Activated gamma-delta T cell (primary cell): ENCODE data around the gene C1QL2.

Experiments used
- DNase-seq: peaks from one replicate; lab custom pipeline; 2025; lab: John Stamatoyannopoulos, UW

C1QL2 gene

DNA sequence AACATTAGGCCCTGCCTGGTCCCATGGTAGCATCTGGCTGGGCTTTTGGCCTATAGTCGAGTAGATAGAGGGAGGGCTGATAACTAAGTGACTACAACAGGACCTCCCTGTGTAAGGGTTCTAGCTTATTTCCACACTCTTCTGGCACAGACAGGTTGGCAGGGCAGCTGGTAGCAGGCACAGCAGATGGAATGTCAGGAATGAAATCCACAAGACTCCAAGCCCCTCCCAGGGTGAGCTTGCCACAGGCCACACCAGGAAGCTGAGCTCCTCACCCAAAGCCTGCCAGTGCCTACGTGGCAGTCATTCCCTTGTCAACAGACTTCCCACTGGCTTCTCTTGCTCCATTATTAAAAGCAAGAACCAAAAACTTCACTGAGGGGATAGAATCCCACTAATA lies 20.7 kb upstream of the C1QL2 start:
- DNase-seq = no peak

- no peak for DNase-seq
These were observed 20.2 kb upstream of the C1QL2 start for GRCh38 chr2:119178776-119179175.

GRCh38 chr2:119177838-119178190 lies 19.3 kb upstream of the C1QL2 start:
- no peak for DNase-seq

DNA sequence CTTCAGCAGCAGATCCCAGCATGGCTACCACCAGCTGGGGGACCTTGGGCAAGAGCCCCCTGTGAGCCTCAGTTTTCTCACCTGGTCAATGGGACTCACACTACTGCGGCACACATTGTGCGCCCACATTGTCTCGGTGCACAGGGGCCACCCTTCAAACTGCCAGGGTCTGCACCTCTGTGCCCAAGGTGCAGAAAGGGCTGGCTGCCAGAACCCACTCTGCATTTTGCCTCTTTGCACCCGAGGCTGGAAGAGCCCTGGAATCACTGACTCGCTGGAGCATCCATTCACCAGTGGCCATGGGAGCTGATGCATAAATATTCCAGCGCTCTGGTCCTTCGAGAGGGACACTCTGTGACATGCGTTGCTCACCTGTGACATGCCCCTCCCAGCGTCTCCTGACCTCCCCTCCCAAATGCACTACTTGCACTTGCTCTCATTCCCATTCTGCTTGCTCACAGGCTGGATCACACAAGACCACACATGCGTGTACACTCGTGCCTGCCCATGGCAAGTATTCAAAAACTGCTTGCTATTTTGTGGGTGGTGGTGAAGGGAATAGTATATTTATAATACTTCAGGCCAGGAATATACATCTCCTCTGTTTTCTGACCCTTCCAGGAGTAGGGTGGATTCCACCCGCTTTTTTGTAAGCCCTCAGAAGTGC lies 18.8 kb upstream of the C1QL2 start:
- no peak for DNase-seq

DNA sequence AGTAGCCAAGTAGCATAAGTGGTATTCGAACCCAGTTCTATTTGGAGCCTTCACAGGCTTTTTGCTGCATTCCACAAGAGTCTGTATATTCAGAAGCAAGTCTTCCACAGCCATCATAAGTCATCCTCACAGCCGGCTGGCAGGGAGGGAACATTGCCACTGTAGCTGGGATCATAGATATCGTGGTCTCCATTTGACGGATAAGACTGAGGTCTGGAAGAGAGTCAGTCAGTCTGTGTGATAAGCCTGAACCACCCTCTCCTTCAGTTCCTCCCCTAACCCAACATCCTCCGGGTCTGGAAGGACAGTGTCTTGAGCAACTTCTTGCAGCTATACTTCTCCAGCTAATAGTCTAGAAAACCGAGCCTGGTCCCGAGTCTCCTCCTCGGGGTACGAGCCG lies 17.0 kb upstream of the C1QL2 start:
- DNase-seq = no peak

GRCh38 chr2:119174993-119175347 lies 16.4 kb upstream of the C1QL2 start:
- no peak for DNase-seq

- no peak for DNase-seq
These were observed 15.9 kb upstream of the C1QL2 start for GRCh38 chr2:119174216-119174992.

DNA sequence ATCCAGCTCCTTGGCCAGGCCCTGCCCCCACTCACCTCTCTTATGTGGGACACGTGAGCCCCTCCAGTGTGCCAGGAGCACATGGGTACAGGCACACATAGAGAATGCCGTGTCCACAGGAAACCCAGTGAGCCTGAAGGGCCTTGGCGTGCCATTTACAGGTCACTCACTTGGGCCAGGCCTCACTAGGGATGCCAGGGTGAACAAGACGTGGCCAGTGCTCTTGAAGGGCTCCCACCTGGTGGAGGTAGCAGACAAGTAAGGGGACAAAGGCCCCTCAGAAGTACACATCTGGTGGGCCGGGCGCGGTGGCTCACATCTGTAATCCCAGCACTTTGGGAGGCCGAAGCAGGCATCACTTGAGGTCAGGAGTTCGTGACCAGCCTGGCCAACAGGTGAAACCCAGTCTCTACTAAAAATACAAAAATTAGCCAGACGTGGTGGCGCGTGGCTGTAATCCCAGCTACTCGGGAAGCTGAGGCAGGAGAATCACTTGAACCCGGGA lies 15.1 kb upstream of the C1QL2 start:
- no peak for DNase-seq

- DNase-seq = no peak
These were observed 12.0 kb upstream of the C1QL2 start for GRCh38 chr2:119170504-119170903.

- DNase-seq = no peak
These were observed 11.2 kb upstream of the C1QL2 start for GRCh38 chr2:119169717-119170116.

DNA sequence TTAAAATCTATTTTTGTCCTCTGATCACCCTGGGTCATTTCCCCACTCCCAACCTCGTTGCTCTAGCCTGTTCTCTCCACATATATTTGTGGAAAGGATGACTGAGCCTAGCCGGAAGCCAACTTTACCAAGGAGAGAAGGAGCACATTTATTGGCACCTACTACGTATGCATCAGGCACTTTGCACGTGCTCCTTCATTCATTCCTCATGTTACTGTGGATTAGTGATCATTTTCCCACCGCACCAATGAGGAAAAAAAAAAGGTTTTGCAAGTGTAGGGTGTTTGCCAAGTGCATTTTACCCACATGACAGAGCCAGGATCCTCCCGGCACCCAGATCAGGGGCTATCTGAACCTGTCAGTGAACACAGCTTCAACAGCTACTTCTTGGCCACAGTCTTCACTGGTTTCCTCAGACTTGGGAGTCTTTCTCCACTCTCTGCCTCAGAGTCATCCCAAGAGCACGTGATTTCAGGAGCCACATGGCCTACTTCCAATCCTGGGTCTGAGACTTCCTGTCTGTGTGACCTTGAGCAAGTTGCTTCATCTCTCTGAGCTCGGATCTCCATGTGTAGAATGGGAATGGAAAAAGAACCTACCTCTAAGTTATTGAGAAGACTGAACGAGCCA lies 1.9 kb upstream of the C1QL2 start:
- DNase-seq = no peak

DNA sequence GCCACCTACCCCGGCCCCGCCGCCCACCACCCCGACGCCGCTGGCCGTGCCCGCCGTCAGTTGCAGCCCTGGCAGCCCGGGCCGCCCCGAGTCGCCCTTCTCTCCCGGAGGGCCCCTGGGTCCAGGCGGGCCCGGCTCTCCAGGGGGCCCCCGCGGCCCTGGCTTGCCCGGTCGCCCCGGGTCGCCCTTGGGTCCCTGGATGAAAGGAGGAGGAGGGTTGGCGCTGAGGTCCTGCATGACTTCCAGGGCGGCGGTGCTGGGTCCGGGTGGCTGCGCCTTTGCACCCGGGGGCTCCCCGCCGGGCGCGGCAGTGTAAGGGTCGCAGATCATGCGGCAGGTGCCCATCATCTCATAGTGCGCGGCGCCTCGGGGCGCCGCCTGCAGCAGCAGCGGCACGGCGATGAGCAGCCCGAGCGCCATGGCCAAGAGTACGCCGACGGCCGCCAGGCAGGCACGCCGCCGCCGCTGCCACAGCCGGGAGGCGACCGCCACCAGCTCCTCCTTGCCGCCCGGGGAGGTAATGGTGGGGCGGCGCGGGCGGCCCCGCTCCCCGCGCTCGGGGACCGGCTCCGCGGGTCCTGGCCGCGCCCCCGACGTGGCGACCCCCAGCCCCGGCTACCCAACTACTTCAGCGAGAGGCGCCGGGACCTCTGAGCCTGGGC lies 570 bp downstream of the C1QL2 start:
- no peak for DNase-seq

GRCh38 chr2:119156891-119157773 lies 1.4 kb downstream of the C1QL2 start:
- DNase-seq = no peak

DNA sequence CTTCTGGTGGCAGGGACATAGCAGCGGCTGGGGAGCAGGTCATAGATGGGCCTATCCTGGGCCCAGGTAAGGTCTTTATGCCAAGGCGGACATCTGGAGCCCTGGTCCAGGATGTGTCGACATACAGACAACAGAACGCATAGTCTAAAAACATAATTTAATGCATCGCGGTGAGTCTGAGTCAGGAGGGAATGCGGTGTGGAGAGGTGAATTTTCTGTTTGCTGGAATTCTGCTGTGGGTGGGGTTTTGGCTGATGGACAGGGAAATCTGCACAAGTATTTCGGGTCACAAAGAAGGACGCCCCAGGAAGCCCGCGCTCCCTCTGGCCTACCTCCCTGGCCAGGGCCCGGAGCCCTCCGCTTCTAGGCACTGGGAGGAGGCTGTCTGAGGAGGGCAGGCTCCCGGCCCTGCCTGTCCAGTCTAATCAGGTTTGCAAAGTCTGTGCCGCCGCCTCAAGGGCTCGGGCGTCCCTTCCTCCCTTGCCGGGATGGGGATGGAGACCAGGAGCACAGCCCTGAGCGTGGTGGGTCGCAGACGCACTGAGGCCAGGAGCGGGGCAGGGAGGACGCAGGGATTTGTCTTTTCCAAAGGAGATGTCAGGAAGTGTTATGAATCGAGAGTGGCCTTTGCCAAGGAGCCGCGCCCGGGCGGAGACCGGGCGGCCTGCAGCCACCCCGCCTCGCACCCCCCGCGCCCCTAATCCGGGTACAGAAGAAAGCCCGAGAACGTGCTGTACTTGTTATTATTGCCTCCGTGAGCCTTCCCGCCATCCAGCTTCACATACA lies 2.3 kb downstream of the C1QL2 start:
- DNase-seq = no peak

DNA sequence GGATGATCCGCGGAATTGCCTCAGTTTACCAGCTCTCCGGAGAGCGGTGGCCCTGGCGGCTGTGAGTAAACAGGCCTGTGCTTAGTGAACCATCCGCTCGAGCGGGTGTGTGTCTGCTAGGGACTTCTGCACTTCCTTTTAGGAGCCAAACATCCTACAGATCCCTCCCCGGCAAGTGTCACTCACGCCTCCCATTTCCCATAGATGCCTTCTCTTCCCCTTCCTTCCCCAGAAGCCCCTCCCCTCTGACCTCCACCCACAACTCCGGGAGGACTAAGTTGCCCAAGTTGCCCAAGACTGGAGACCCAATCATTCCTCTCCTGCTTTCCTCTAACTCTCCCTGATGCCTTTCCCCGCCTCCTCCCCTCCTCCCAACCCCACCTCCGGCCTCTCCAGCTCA lies 2.9 kb downstream of the C1QL2 start:
- no peak for DNase-seq

- no peak for DNase-seq
These were observed 4.5 kb downstream of the C1QL2 start for GRCh38 chr2:119154076-119154475.

DNA sequence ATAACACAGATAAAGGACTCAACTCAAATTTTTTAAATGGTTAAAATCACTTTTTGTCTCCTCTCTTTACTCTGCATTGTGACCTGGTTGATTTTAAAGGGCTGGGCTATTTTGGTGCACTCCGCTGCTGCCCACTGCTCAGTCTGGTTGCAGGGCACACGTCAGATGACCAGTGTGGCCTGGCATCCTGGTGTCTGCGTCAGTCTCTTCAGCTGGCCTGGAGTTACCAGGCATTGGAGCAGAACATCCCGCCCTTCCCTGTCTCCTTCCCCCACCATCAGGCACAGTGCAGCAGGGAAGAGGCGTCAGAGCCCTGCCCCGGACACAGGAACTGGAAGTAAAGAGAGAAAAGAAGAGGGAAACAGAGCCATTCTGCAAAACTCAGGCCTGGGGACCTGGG lies 8.9 kb downstream of the C1QL2 start:
- DNase-seq = no peak

GRCh38 chr2:119147776-119148715 lies 10.5 kb downstream of the C1QL2 start:
- no peak for DNase-seq

- DNase-seq = no peak
These were observed 13.7 kb downstream of the C1QL2 start for GRCh38 chr2:119144806-119145205.

DNA sequence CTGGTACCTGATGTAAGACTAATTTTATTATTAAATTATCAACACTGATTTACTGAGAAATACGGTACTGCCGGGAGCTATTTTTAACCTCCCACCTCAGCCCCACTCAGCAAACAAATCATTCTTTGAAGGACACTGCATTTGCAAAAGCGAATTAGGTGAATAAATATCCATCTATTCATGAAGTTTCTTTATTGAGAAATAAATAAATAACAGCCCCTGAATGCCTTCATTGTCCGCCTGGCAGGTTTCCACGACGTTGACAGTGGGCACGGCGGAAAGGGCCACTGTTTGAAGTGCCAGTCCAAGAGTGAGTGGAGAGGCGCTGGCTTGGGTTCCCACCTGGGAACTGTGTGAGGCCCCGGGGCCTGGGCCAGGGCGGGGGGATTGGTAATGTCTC lies 15.7 kb downstream of the C1QL2 start:
- no peak for DNase-seq
